GM23248 (cell line): Measurements from ENCODE around the gene PRICKLE3. TPM values are rescaled to one million over a fixed set of nuclear protein-coding genes. Genes with fewer than 3 reads are reported as not detected.

ENCODE experiments used
- DNase-seq: peaks from one replicate; pipeline ENCODE4 v3.0.0-alpha.2; 2015
- H2AFZ ChIP-seq: fragments of 200-600 bp; sonication (generic); 2 replicates; pipeline ENCODE4 v1.6.1; 2016; ENCODE audit warnings: antibody characterized with exemption
- H3F3A ChIP-seq: fragments of 200-600 bp; sonication (generic); 2 replicates; pipeline ENCODE4 v1.6.1; 2016; ENCODE audit warnings: mild to moderate bottlenecking, antibody characterized with exemption, mixed run types; ENCODE audit not compliant: insufficient read depth
- H3K27ac ChIP-seq: fragments of 200-600 bp; sonication (generic); 2 replicates; pipeline ENCODE4 v1.5.1; 2016; ENCODE audit warnings: mild to moderate bottlenecking
- H3K27me3 ChIP-seq: fragments of 200-600 bp; sonication (generic); replicated peaks from 2 replicates; pipeline ENCODE4 v1.6.1; 2016; ENCODE audit warnings: mild to moderate bottlenecking; ENCODE audit not compliant: insufficient read depth
- H3K36me3 ChIP-seq: fragments of 200-600 bp; sonication (generic); 2 replicates; pipeline ENCODE4 v1.6.1; 2016; ENCODE audit warnings: low read depth, mild to moderate bottlenecking
- H3K4me1 ChIP-seq: fragments of 200-600 bp; sonication (generic); 2 replicates; pipeline ENCODE4 v1.6.1; 2016; ENCODE audit warnings: mild to moderate bottlenecking; ENCODE audit not compliant: insufficient read depth
- H3K4me2 ChIP-seq: fragments of 200-600 bp; sonication (generic); one replicate; pipeline ENCODE4 v1.6.1; 2016; ENCODE audit warnings: mild to moderate bottlenecking; ENCODE audit not compliant: unreplicated experiment
- H3K4me3 ChIP-seq: fragments of 200-600 bp; sonication (generic); 2 replicates; pipeline ENCODE4 v1.5.1; 2016; ENCODE audit warnings: mild to moderate bottlenecking
- H3K79me2 ChIP-seq: fragments of 200-600 bp; sonication (generic); 2 replicates; pipeline ENCODE4 v1.6.1; 2016; ENCODE audit warnings: mild to moderate bottlenecking; ENCODE audit not compliant: insufficient read depth
- H3K9ac ChIP-seq: fragments of 200-600 bp; sonication (generic); 2 replicates; pipeline ENCODE4 v1.6.1; 2016; ENCODE audit warnings: mild to moderate bottlenecking
- H3K9me2 ChIP-seq: fragments of 200-600 bp; sonication (generic); 2 replicates; pipeline ENCODE4 v1.6.1; 2016; ENCODE audit warnings: mixed run types, mild to moderate bottlenecking, moderate library complexity; ENCODE audit not compliant: insufficient read depth
- H3K9me3 ChIP-seq: fragments of 200-600 bp; sonication (generic); one replicate; pipeline ENCODE4 v1.6.1; 2017; ENCODE audit warnings: low read depth
- H4K20me1 ChIP-seq: fragments of 200-600 bp; sonication (generic); 2 replicates; pipeline ENCODE4 v1.6.0; 2016; ENCODE audit not compliant: insufficient read depth
- EZH2 ChIP-seq: fragments of 200-600 bp; sonication (generic); IDR thresholded peaks from 2 replicates; pipeline ENCODE4 v1.6.1; 2018; ENCODE audit warnings: antibody characterized with exemption, mild to moderate bottlenecking; ENCODE audit not compliant: insufficient read depth, poor library complexity, severe bottlenecking
- EZH2phosphoT487 ChIP-seq: fragments of 200-600 bp; sonication (generic); IDR thresholded peaks from 2 replicates; pipeline ENCODE4 v1.6.1; 2018; ENCODE audit warnings: antibody characterized with exemption, moderate library complexity, mild to moderate bottlenecking, low read depth; ENCODE audit not compliant: insufficient read depth
- WGBS, 2 experiments: methylation state at CpG; one replicate each; pipeline ENCODE4 v1.1.6; 2015 to 2017; ENCODE audit warnings: low lambda C conversion rate in 2 of 2, low coverage in 1 of 2; ENCODE audit errors: missing lambda C conversion rate in 2 of 2; 5-methylcytosine and 5-hydroxymethylcytosine counted together
- in situ Hi-C: fragments of 300-500 bp; cut with MboI; formaldehyde crosslinking; loops from 2 replicates; pipeline ENCODE4 v1.15.0; 2020
- polyA plus RNA-seq: library from polyadenylated mRNA; unstranded; fragments of >200 nt; fragmentation: Nextera tagmentation; extraction: Ambion mirVana; gene quantifications from 2 replicates; pipeline ENCODE4 v1.2.1, GENCODE V29; 2016
- total RNA-seq: library from RNA; depleted of rRNA; stranded (reverse); fragments of >200 nt; shearing (Covaris generic); gene quantifications from 2 replicates; pipeline ENCODE4 v1.2.3, GENCODE V29; 2014

Gene PRICKLE3
- total and polyA plus RNA-seq, 2 experiments from 2014 or later, result 5.1 to 10.8 TPM

DNA sequence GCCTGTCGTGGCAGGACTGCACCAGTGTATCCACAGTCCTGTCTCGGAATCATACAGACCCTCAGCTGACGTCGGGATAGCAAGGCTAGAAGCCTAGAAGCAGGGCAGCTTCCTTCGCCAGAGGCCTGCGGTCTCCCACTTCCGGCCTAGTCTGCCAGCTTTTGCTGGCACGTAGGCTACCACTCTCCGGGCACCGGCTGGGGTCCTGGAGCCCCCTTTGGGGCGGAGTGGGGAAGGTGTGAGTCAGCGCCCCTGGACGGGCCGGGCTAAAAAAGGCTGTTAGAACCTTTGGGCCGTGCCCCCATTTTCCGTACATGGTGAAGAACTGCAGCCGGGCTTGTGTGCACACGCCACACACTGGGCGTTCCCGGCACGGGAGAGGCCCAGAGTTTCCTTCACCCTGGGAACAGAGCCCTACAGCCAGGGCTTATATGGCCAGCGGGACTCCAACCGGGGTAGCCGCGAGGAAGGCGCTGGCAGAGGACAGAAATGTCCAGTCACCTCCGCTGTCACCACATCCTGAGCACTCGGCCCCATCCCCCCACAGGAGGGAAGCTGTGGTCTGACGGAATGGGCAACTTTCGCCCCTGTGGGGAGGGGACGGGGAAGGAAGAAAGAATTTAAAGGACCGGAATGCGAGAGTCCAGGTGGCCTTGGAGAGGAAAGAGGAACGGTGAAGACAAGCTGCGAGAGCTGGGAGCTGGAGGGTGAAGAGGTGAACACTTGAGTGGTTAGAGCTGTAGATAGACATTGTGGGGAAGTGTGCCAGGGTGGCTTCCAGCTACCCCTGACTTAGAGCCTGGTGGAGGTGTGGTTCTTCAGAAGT lies 19.0 kb downstream of the PRICKLE3 start:
- peak; percentile 76 for DNase-seq
- H3K9me3 ChIP-seq, result no peaks in the 10 kb centered on the region
- peak overlapping the region; percentile 41 for H3K4me3 ChIP-seq
- H3K36me3 ChIP-seq, result no peaks in the 10 kb centered on the region
- peak overlapping the region; percentile 69 for H3K27ac ChIP-seq
- peaks cover 3% of the 10 kb centered on the region for H3F3A ChIP-seq
- peak overlapping the region; percentile 79 for H2AFZ ChIP-seq
- TF ChIP-seq EZH2, result no peak
- no peak for TF ChIP-seq EZH2phosphoT487
- H3K4me1 ChIP-seq, result peaks cover 6% of the 10 kb centered on the region; the same call in 1 of the 2 replicates
- H4K20me1 ChIP-seq, result no peaks in the 10 kb centered on the region
- H3K9me2 ChIP-seq, result no peaks in the 10 kb centered on the region
- in situ Hi-C loops, result no loop called here
- no peaks in the 10 kb centered on the region for H3K79me2 ChIP-seq
- 25 to 29% methylated on average over 17 to 22 of the region's 35 CpGs for WGBS, 2 experiments
- H3K27me3 ChIP-seq, result no peaks in the 10 kb centered on the region
- peak overlapping the region; percentile 61 for H3K4me2 ChIP-seq
- peak overlapping the region; percentile 58 for H3K9ac ChIP-seq

DNA sequence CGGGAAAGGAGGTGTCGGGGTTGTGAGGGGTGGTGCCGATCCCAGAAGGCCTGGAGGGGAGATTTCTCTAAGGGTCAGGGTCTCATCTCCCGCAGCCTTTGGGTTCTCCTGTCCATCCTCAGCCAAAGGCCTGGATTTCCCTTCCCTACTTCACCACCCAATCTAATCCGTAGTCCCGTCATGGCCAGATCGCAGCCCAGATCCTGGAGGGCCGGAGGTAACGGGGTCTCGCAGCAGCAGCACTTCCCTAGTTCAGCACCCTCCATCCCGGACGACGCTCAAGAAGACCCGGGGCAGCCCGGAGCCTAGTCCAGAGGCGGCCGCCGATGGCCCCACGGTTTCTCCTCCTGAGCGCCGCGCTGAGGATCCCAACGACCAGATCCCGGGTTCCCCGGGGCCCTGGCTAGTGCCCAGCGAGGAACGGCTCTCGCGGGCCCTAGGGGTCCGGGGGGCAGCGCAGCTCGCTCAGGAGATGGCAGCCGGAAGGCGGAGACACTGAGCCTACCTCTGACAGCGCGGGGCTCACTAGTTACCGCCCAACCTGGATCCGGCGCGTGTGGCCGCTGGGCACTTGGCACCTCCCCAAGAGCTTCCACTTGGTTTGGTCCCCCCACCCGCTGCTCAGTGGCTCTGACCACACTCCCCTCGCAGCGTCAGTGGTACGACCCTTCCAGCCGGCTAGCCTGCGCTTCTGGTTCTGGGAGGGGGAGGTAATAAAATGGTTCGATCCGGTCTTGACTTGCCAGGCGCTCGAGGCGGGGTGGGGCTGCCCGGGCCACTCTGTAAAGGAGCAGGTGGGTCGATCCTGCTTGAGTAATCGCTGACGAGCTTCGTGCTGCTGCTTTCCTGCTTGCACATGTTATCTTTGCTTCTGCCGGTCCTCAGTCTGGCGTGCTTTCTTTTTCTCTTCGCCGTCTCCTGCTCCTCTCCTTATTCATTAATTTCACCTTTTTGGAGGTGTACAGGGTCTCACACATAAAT lies 20.0 kb downstream of the PRICKLE3 start:
- Histone ChIP-seq H3K4me2 (peak overlapping the region; percentile 61), H3K9me3 (no peaks in the 10 kb centered on the region), H3K4me1 (peaks cover 6% of the 10 kb centered on the region; the same call in 1 of the 2 replicates), H3K9me2 (no peaks in the 10 kb centered on the region), H3K36me3 (no peaks in the 10 kb centered on the region), H4K20me1 (no peaks in the 10 kb centered on the region), H2AFZ (peak overlapping the region; percentile 79; the same call in 1 of the 2 replicates), H3K9ac (no peak overlapping the region), H3K27me3 (no peaks in the 10 kb centered on the region), H3K4me3 (no peak overlapping the region), H3K27ac (peak overlapping the region; percentile 69), H3F3A (peaks cover 3% of the 10 kb centered on the region), H3K79me2 (no peaks in the 10 kb centered on the region)
- WGBS, 2 experiments, result 70 to 73% methylated on average over 26 to 41 of the region's 61 CpGs
- TF ChIP-seq EZH2, result no peak
- TF ChIP-seq EZH2phosphoT487, result no peak
- in situ Hi-C loops, result no loop called here
- DNase-seq, result peak; percentile 17

DNA sequence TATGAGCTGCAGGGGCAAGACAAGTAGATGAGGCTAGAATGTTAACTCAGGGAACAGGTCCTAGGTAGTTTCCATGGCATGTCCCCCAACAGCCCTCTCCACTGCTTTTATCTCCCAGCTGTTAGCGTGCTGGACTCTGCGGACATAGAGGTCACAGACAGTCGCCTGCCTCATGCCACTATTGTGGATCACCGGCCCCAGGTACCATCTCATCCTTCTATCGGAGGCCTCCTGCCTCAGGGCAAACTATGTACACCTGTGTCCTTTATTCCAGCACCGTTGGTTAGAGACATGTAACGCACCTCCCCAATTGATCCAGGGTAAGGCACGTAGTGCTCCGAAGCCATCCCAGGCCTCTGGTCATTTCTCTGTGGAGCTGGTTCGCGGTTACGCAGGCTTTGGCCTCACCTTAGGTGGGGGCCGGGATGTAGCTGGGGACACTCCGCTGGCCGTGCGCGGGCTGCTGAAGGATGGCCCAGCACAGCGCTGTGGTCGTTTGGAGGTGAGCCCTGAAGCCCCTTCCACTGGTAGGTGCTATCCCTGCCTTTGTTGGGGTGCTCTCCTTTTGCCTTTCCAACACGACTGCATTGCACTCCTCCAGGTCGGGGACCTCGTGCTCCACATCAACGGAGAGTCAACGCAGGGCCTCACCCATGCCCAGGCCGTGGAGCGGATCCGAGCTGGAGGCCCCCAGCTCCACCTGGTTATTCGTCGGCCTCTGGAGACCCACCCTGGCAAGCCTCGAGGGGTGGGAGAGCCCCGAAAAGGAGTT lies 21.4 kb downstream of the PRICKLE3 start:
- in situ Hi-C loops, result no loop called here
- no peak overlapping the region for H3K4me2 ChIP-seq

More for the DNA sequence above, 21.4 kb downstream of the PRICKLE3 start:
- Histone ChIP-seq H3K36me3 (no peaks in the 10 kb centered on the region), H3K27me3 (no peaks in the 10 kb centered on the region), H4K20me1 (no peaks in the 10 kb centered on the region), H3K4me1 (peaks cover 6% of the 10 kb centered on the region; the same call in 1 of the 2 replicates), H3K9me3 (no peaks in the 10 kb centered on the region), H3K4me3 (no peak overlapping the region), H3K79me2 (no peaks in the 10 kb centered on the region), H3F3A (peaks cover 3% of the 10 kb centered on the region), H3K9ac (no peak overlapping the region), H3K9me2 (no peaks in the 10 kb centered on the region), H2AFZ (no peak overlapping the region), H3K27ac (no peak overlapping the region)
- no peak for TF ChIP-seq EZH2phosphoT487
- TF ChIP-seq EZH2, result no peak
- WGBS, 2 experiments, result 93 to 100% methylated on average over 4 to 31 of the region's 31 CpGs
- DNase-seq, result no peak
